Activated CD8-positive, alpha-beta T cell treated with anti-CD3 and anti-CD28 coated beads for 36 hours (primary cell): ENCODE data around the gene PFKFB2. TPM values are rescaled to one million over a fixed set of nuclear protein-coding genes. Genes with fewer than 3 reads are reported as not detected.

Source experiments
- ATAC-seq: fragments of 200-7000 bp; cut with Tn5 transposase; one replicate; pipeline ENCODE4 v1.10.0; 2021; ENCODE audit warnings: mild to moderate bottlenecking, moderate library complexity
- CTCF ChIA-PET: fragments of 350-600 bp; sonication (Branson Sonifier 250); formaldehyde crosslinking; loops from one replicate; lab custom pipeline; 2021; ENCODE audit warnings: antibody characterized with exemption; lab: Charles Lee
- POLR2A ChIA-PET: fragments of 350-600 bp; sonication (Branson Sonifier 250); formaldehyde crosslinking; loops from one replicate; lab custom pipeline; 2021; ENCODE audit warnings: antibody characterized with exemption; lab: Charles Lee
- DNase-seq: peaks from one replicate; pipeline ENCODE4 v3.0.0-alpha.2; 2020
- H3K27ac Mint-ChIP-seq: one replicate; pipeline ENCODE4 v1.8.0; 2021; ENCODE audit warnings: mild to moderate bottlenecking, mixed read lengths
- H3K27me3 Mint-ChIP-seq: one replicate; pipeline ENCODE4 v1.8.0; 2021; ENCODE audit warnings: mixed read lengths
- H3K36me3 Mint-ChIP-seq: one replicate; pipeline ENCODE4 v1.8.0; 2021; ENCODE audit warnings: low read depth, mixed read lengths
- H3K4me1 Mint-ChIP-seq: one replicate; pipeline ENCODE4 v1.8.0; 2021; ENCODE audit warnings: low read depth, mixed read lengths
- H3K4me3 Mint-ChIP-seq: one replicate; pipeline ENCODE4 v1.8.0; 2021; ENCODE audit warnings: mild to moderate bottlenecking, moderate library complexity, mixed read lengths
- H3K9me3 Mint-ChIP-seq: one replicate; pipeline ENCODE4 v1.8.0; 2021; ENCODE audit warnings: mixed read lengths
- CTCF ChIP-seq: fragments of 200-600 bp; IDR thresholded peaks from one replicate; pipeline ENCODE4 v1.8.0; 2022; ENCODE audit warnings: antibody characterized with exemption, mild to moderate bottlenecking
- intact Hi-C: fragments of 100-400 bp; cut with micrococcal nuclease; formaldehyde crosslinking; loops from one replicate; pipeline ENCODE4 v1.10.0; 2022
- total RNA-seq, 2 experiments: library from RNA; stranded (reverse); gene quantifications; one replicate each; pipeline ENCODE4 v1.2.3, GENCODE V29; 2021

PFKFB2 gene
- 1 to 10 TPM; 3.5 to 4.3 TPM for total RNA-seq

GRCh38 chr1:207052911-207053769, at the start of gene PFKFB2:
Gene PFKFB2, plus strand, starts transcription at chr1:207053275. Its CDS starts 1,443 bp downstream, at chr1:207054718.
- Mint-ChIP-seq H3K4me3 (peak within 1 kb of the TSS; percentile 99), H3K4me1 (peaks cover 30% of the 10 kb centered on the region)

DNA sequence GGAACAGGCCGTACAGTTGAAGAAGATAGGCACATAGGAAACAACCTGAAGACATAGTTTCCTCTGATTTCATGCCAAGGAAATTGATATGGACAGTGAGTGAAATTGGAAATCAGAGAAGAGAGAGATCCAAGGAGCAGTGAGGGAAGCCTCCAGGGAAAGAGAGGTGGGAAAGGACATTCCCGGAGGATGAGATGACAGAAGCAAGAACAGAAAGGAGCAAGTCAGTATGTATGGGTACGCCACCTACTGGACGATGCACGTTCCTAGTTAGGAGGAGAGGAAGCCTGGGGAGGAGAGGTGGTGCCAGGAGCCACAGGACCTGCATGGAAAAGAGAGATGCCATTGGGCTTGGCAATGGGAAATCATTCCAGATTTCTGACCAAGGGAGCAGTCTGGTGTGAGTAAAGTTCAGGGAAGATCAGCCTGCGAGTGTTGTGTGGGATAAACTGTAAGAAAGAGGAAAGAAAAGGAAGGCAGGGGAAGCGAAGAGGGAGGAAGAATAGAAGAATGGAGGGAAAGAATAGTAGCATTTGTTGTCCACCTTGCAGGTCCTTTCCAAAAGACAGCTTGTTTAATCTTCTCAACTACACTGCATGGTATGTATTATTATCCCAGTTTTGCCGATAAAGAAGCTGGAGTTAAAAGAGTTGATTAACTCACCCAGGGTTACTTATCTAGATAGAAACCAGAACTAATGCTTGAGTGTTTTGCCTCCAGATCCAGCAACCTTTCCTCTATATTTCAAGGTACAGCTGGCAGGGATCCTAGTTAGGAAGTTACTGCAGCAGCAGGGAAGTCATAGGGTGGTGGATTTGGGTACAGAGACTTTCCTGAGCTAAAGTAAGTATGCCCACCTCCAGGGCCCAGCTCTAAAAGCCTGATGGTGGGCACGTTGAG, 47.9 kb upstream of the PFKFB2 start:
- no peaks in the 10 kb centered on the region for H3K4me1 Mint-ChIP-seq
- intact Hi-C loops: no loop called here
- no peaks in the 10 kb centered on the region for H3K36me3 Mint-ChIP-seq
- peak; percentile 62 for DNase-seq
- CTCF ChIA-PET: interaction anchor here (0.7 to 3.2 kb wide), 50 partner anchors 8 to 721 kb away, joined by 3 to 27 read pairs (median 5); partner anchors contain the start of genes C1orf116, FCAMR, PFKFB2 and PIGR
- no peaks in the 10 kb centered on the region for H3K9me3 Mint-ChIP-seq
- peak; percentile 47 for ATAC-seq
- POLR2A ChIA-PET: no interaction called here
- no peak overlapping the region for H3K4me3 Mint-ChIP-seq
- no peak overlapping the region for H3K27ac Mint-ChIP-seq
- peak; percentile 74 for TF ChIP-seq CTCF
- peaks cover 3% of the 10 kb centered on the region for H3K27me3 Mint-ChIP-seq

More at GRCh38 chr1:207052911-207053769, at the start of gene PFKFB2:
- H3K36me3 Mint-ChIP-seq: peaks cover 9% of the 10 kb centered on the region
- ATAC-seq (peak; percentile 87), DNase-seq (peak; percentile 97)
- ChIA-PET CTCF (interaction anchor here (0.9 to 2.4 kb wide), 15 partner anchors 8 to 449 kb away, joined by 3 to 15 read pairs (median 4); no protein-coding TSS in a partner anchor), POLR2A (interaction anchor here (1.0 to 2.0 kb wide), 6 partner anchors 9 to 20 kb away, joined by 3 to 9 read pairs (median 4); partner anchors contain the start of gene C1orf116)
- peak within 1 kb of the TSS; percentile 84 for H3K27ac Mint-ChIP-seq
- no peaks in the 10 kb centered on the region for H3K9me3 Mint-ChIP-seq
- intact Hi-C loops: no loop called here
- no peaks in the 10 kb centered on the region for H3K27me3 Mint-ChIP-seq
- TF ChIP-seq CTCF: no peak

GRCh38 chr1:207006083-207006482, 47.0 kb upstream of the PFKFB2 start:
- Mint-ChIP-seq H3K36me3 (no peaks in the 10 kb centered on the region), H3K27me3 (peaks cover 6% of the 10 kb centered on the region), H3K4me3 (no peak overlapping the region), H3K4me1 (no peaks in the 10 kb centered on the region), H3K9me3 (no peaks in the 10 kb centered on the region), H3K27ac (no peak overlapping the region)
- ChIA-PET CTCF (interaction anchor here (0.7 to 3.2 kb wide), 29 partner anchors 8 to 494 kb away, joined by 3 to 27 read pairs (median 4); partner anchors contain the start of genes FCAMR and PIGR), POLR2A (no interaction called here)
- intact Hi-C loops: no loop called here
- no peak for ATAC-seq
- TF ChIP-seq CTCF: no peak
- DNase-seq: no peak

GRCh38 chr1:207006914-207007313, 46.2 kb upstream of the PFKFB2 start:
- peaks cover 6% of the 10 kb centered on the region for H3K27me3 Mint-ChIP-seq
- H3K9me3 Mint-ChIP-seq: no peaks in the 10 kb centered on the region
- intact Hi-C loops: no loop called here

More at GRCh38 chr1:207006914-207007313, 46.2 kb upstream of the PFKFB2 start:
- ATAC-seq (no peak), DNase-seq (no peak)
- TF ChIP-seq CTCF: no peak
- Mint-ChIP-seq H3K4me3 (no peak overlapping the region), H3K4me1 (no peaks in the 10 kb centered on the region), H3K36me3 (no peaks in the 10 kb centered on the region), H3K27ac (no peak overlapping the region)
- ChIA-PET CTCF (interaction anchor here (1.0 to 3.2 kb wide), 8 partner anchors 8 to 343 kb away, joined by 3 to 24 read pairs (median 4); no protein-coding TSS in a partner anchor), POLR2A (no interaction called here)
